Activated T-cell treated with anti-CD3 and anti-CD28 coated beads, Interleukin-2, amount 50 U/mL, for 72 hours (primary cell): ENCODE data around the gene MYLK. TPM values are rescaled to one million over a fixed set of nuclear protein-coding genes. Genes with fewer than 3 reads are reported as not detected.

ENCODE experiments used
- ATAC-seq, 2 donors: fragments of 150-1000 bp; cut with Tn5 transposase; replicated peaks in 1 of 2; 2 replicates each; pipeline ENCODE4 v1.10.0; 2021; ENCODE audit warnings: moderate library complexity in 2 of 2, mild to moderate bottlenecking in 1 of 2
- DNase-seq, 2 donors: peaks; one replicate each; pipeline ENCODE4 v3.0.0; 2021 to 2022; ENCODE audit warnings: mixed read lengths in 1 of 2
- H3K27ac Mint-ChIP-seq: one replicate; pipeline ENCODE4 v1.8.0; 2022; ENCODE audit warnings: mild to moderate bottlenecking, moderate library complexity, mixed read lengths
- H3K27me3 Mint-ChIP-seq: one replicate; pipeline ENCODE4 v1.8.0; 2022; ENCODE audit warnings: low read depth, mixed read lengths
- H3K36me3 Mint-ChIP-seq, 2 donors: one replicate each; pipeline ENCODE4 v1.8.0; 2022; ENCODE audit warnings: mixed read lengths in 2 of 2, mild to moderate bottlenecking in 1 of 2; ENCODE audit not compliant: insufficient read depth in 2 of 2
- H3K4me1 Mint-ChIP-seq: one replicate; pipeline ENCODE4 v1.8.0; 2022; ENCODE audit warnings: low read depth, mixed read lengths
- H3K4me3 Mint-ChIP-seq, 2 donors: one replicate each; pipeline ENCODE4 v1.8.0; 2022; ENCODE audit warnings: mild to moderate bottlenecking in 2 of 2, mixed read lengths in 2 of 2, moderate library complexity in 2 of 2
- H3K9me3 Mint-ChIP-seq, 2 donors: one replicate each; pipeline ENCODE4 v1.8.0; 2022; ENCODE audit warnings: mixed read lengths in 2 of 2
- total RNA-seq, 2 donors: library from RNA; stranded (reverse); gene quantifications; one replicate each; pipeline ENCODE4 v1.2.3, GENCODE V29; 2022

The MYLK gene
- total RNA-seq, 2 donors from 2014 or later, result not detected

GRCh38 chr3:123864706-123865105 is 19.4 kb downstream of the MYLK start:
- peaks cover 1 to 2% of the 10 kb centered on the region in 2 donors for H3K9me3 Mint-ChIP-seq
- H3K4me1 Mint-ChIP-seq, result no peaks in the 10 kb centered on the region
- ATAC-seq (no peak), DNase-seq (no peak)
- no peak overlapping the region for H3K4me3 Mint-ChIP-seq
- H3K36me3 Mint-ChIP-seq, result no peaks in the 10 kb centered on the region
- H3K27me3 Mint-ChIP-seq, result no peaks in the 10 kb centered on the region
- no peak overlapping the region for H3K27ac Mint-ChIP-seq

- Mint-ChIP-seq H3K4me1 (no peaks in the 10 kb centered on the region), H3K9me3 (peaks cover 1 to 2% of the 10 kb centered on the region in 2 donors), H3K27ac (no peak overlapping the region), H3K36me3 (no peaks in the 10 kb centered on the region), H3K4me3 (no peak overlapping the region), H3K27me3 (no peaks in the 10 kb centered on the region)
- no peak for ATAC-seq
- DNase-seq, result no peak
These were observed 22.0 kb downstream of the MYLK start for GRCh38 chr3:123862152-123862551.

- no peaks in the 10 kb centered on the region for H3K4me1 Mint-ChIP-seq
- ATAC-seq, result no peak
- no peaks in the 10 kb centered on the region for H3K27me3 Mint-ChIP-seq
These were observed 22.9 kb downstream of the MYLK start for GRCh38 chr3:123861081-123861836.

GRCh38 chr3:123859177-123859576 is 25.0 kb downstream of the MYLK start:
- no peaks in the 10 kb centered on the region for H3K4me1 Mint-ChIP-seq
- no peak overlapping the region for H3K27ac Mint-ChIP-seq
- no peaks in the 10 kb centered on the region for H3K27me3 Mint-ChIP-seq
- DNase-seq (no peak), ATAC-seq (no peak)
- no peak overlapping the region for H3K4me3 Mint-ChIP-seq
- peaks cover 2% of the 10 kb centered on the region in 2 donors for H3K9me3 Mint-ChIP-seq
- peaks cover 0 to 2% of the 10 kb centered on the region in 2 donors for H3K36me3 Mint-ChIP-seq

More at GRCh38 chr3:123861081-123861836, 22.9 kb downstream of the MYLK start:
- H3K36me3 Mint-ChIP-seq, result no peaks in the 10 kb centered on the region
- no peak overlapping the region for H3K4me3 Mint-ChIP-seq
- DNase-seq, result no peak
- H3K27ac Mint-ChIP-seq, result no peak overlapping the region
- peaks cover 1 to 2% of the 10 kb centered on the region in 2 donors for H3K9me3 Mint-ChIP-seq

DNA sequence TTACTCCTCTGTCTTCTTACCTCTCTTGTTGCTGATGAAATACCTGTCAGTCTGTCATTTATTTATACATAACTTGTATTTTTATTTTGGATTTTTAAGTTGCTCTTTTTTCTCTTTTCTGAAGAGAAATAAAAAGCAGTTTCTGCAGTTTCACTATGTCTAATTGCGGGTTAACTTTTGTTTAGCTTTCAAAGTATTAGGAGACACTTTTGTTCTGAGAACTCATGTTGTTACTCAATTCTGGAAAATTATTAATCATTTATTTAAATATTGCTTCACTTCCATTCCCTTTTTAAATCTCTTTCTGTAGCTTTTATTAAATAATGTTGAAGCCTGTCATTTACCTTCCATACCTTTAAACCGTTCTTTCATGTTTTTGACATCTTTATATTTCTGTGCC is 29.2 kb downstream of the MYLK start:
- H3K27ac Mint-ChIP-seq, result no peak overlapping the region
- H3K4me1 Mint-ChIP-seq, result no peaks in the 10 kb centered on the region
- peaks cover 2% of the 10 kb centered on the region in 2 donors for H3K36me3 Mint-ChIP-seq
- no peaks in the 10 kb centered on the region for H3K27me3 Mint-ChIP-seq
- ATAC-seq (no peak), DNase-seq (no peak)
- no peak overlapping the region for H3K4me3 Mint-ChIP-seq
- H3K9me3 Mint-ChIP-seq, result peaks cover 2 to 6% of the 10 kb centered on the region in 2 donors

- no peaks in the 10 kb centered on the region for H3K27me3 Mint-ChIP-seq
- no peak for DNase-seq
- H3K4me3 Mint-ChIP-seq, result no peak overlapping the region
- peaks cover 2 to 5% of the 10 kb centered on the region in 2 donors for H3K36me3 Mint-ChIP-seq
- H3K9me3 Mint-ChIP-seq, result peaks cover 3 to 8% of the 10 kb centered on the region in 2 donors
- no peaks in the 10 kb centered on the region for H3K4me1 Mint-ChIP-seq
- no peak for ATAC-seq
- H3K27ac Mint-ChIP-seq, result no peak overlapping the region
These were observed 30.3 kb downstream of the MYLK start for GRCh38 chr3:123853686-123854372.

GRCh38 chr3:123847209-123847608 is 36.9 kb downstream of the MYLK start:
- H3K36me3 Mint-ChIP-seq, result peaks cover 0 to 6% of the 10 kb centered on the region in 2 donors
- ATAC-seq (no peak), DNase-seq (no peak)
- H3K27ac Mint-ChIP-seq, result no peak overlapping the region
- no peaks in the 10 kb centered on the region for H3K27me3 Mint-ChIP-seq
- H3K4me3 Mint-ChIP-seq, result no peak overlapping the region
- peaks cover 5 to 10% of the 10 kb centered on the region in 2 donors for H3K9me3 Mint-ChIP-seq
- H3K4me1 Mint-ChIP-seq, result no peaks in the 10 kb centered on the region

GRCh38 chr3:123843668-123844067 is 40.5 kb downstream of the MYLK start:
- DNase-seq (no peak), ATAC-seq (no peak)
- H3K36me3 Mint-ChIP-seq, result peaks cover 1 to 5% of the 10 kb centered on the region in 2 donors
- no peaks in the 10 kb centered on the region for H3K4me1 Mint-ChIP-seq
- H3K4me3 Mint-ChIP-seq, result no peak overlapping the region
- no peaks in the 10 kb centered on the region for H3K27me3 Mint-ChIP-seq
- peaks cover 7 to 10% of the 10 kb centered on the region in 2 donors for H3K9me3 Mint-ChIP-seq
- H3K27ac Mint-ChIP-seq, result no peak overlapping the region

GRCh38 chr3:123842711-123843110 is 41.4 kb downstream of the MYLK start:
- Mint-ChIP-seq H3K9me3 (peaks cover 4 to 13% of the 10 kb centered on the region in 2 donors), H3K4me3 (no peak overlapping the region), H3K27me3 (no peaks in the 10 kb centered on the region), H3K4me1 (no peaks in the 10 kb centered on the region), H3K27ac (no peak overlapping the region), H3K36me3 (peaks cover 1 to 5% of the 10 kb centered on the region in 2 donors)
- no peak for DNase-seq
- ATAC-seq, result no peak

- H3K4me3 Mint-ChIP-seq, result no peak overlapping the region
- H3K27me3 Mint-ChIP-seq, result no peaks in the 10 kb centered on the region
- no peak for DNase-seq
- no peak overlapping the region for H3K27ac Mint-ChIP-seq
- no peak for ATAC-seq
- H3K4me1 Mint-ChIP-seq, result no peaks in the 10 kb centered on the region
- H3K36me3 Mint-ChIP-seq, result peaks cover 0 to 5% of the 10 kb centered on the region in 2 donors
- H3K9me3 Mint-ChIP-seq, result peaks cover 4 to 15% of the 10 kb centered on the region in 2 donors
These were observed 42.5 kb downstream of the MYLK start for GRCh38 chr3:123841476-123842238.

DNA sequence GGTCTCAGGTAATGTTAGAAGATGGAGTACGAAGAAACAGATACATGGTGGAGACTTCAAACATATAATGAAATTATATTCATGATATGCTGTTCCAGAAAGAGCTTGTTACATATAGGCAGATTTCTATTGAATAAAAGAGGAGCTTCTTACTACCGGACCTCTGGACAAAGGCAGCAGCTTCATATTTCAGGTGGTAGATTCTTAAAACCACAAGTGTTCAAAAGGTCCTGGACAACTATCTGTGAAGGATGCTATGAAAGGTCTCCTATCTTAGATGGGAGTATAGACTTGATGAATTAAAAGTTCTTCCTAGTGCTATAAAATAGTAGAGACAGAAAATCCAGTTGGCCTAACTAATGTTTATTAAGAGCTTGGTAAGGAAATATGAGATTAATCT is 43.2 kb downstream of the MYLK start:
- DNase-seq, result no peak
- Mint-ChIP-seq H3K27ac (no peak overlapping the region), H3K4me3 (no peak overlapping the region), H3K4me1 (no peaks in the 10 kb centered on the region), H3K36me3 (peaks cover 0 to 5% of the 10 kb centered on the region in 2 donors), H3K9me3 (peaks cover 4 to 15% of the 10 kb centered on the region in 2 donors), H3K27me3 (no peaks in the 10 kb centered on the region)
- ATAC-seq, result no peak

DNA sequence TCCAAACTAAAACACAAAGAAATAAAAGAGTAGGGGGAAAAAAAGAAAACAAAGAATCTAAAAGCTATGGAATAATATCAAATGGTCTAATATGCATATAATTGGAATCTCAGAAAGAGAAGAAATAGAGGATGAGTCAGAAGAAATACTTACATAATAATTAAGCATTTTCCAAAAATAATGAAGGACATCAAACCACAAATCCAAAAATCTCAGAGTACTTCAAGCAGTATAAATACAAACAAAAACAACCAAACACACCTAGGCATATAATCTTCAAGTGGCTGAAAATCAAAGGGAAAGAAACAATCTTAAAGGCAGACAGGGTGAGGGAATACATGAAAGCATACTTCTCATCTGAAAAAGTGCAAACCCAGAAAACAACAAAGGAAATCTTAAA is 46.3 kb downstream of the MYLK start:
- H3K27ac Mint-ChIP-seq, result peak overlapping the region; percentile 35
- H3K27me3 Mint-ChIP-seq, result peaks cover 10% of the 10 kb centered on the region
- ATAC-seq (no peak), DNase-seq (no peak)
- H3K36me3 Mint-ChIP-seq, result peaks cover 0 to 5% of the 10 kb centered on the region in 2 donors
- H3K9me3 Mint-ChIP-seq, result peaks cover 3 to 13% of the 10 kb centered on the region in 2 donors
- no peaks in the 10 kb centered on the region for H3K4me1 Mint-ChIP-seq
- no peak overlapping the region for H3K4me3 Mint-ChIP-seq

GRCh38 chr3:123834631-123835030 is 49.5 kb downstream of the MYLK start:
- peaks cover 0 to 5% of the 10 kb centered on the region in 2 donors for H3K9me3 Mint-ChIP-seq
- DNase-seq (no peak), ATAC-seq (no peak)
- no peaks in the 10 kb centered on the region for H3K36me3 Mint-ChIP-seq
- H3K27ac Mint-ChIP-seq, result no peak overlapping the region
- no peak overlapping the region for H3K4me3 Mint-ChIP-seq
- H3K27me3 Mint-ChIP-seq, result peaks cover 10% of the 10 kb centered on the region
- no peaks in the 10 kb centered on the region for H3K4me1 Mint-ChIP-seq
